NB4 (cell line): Measurements from ENCODE around the gene CTNNAL1.

Experiments
- DNase-seq: peaks from one replicate; pipeline ENCODE4 v3.0.0; 2010; ENCODE audit warnings: low read depth
- H3K4me3 ChIP-seq: one replicate; pipeline ENCODE4 v1.5.1; 2011; ENCODE audit warnings: mild to moderate bottlenecking, low read depth, low read length, moderate library complexity
- MYC ChIP-seq: IDR thresholded peaks from 2 replicates; pipeline ENCODE4 v1.6.1; 2011; ENCODE audit warnings: low read depth, low read length
- POLR2A ChIP-seq: IDR thresholded peaks from 2 replicates; pipeline ENCODE4 v1.6.1; 2011; ENCODE audit warnings: mild to moderate bottlenecking; ENCODE audit not compliant: insufficient read length; ENCODE audit errors: extremely low read depth
- TF ChIP-seq, protein P1 (sequence below): IDR thresholded peaks from 2 replicates; pipeline ENCODE4 v1.6.1; 2011; ENCODE audit warnings: low read depth, low read length
- TF ChIP-seq, protein P2 (sequence below): IDR thresholded peaks from one replicate; pipeline ENCODE4 v1.5.1; 2012; ENCODE audit warnings: low read depth, low read length

CTNNAL1 gene

DNA sequence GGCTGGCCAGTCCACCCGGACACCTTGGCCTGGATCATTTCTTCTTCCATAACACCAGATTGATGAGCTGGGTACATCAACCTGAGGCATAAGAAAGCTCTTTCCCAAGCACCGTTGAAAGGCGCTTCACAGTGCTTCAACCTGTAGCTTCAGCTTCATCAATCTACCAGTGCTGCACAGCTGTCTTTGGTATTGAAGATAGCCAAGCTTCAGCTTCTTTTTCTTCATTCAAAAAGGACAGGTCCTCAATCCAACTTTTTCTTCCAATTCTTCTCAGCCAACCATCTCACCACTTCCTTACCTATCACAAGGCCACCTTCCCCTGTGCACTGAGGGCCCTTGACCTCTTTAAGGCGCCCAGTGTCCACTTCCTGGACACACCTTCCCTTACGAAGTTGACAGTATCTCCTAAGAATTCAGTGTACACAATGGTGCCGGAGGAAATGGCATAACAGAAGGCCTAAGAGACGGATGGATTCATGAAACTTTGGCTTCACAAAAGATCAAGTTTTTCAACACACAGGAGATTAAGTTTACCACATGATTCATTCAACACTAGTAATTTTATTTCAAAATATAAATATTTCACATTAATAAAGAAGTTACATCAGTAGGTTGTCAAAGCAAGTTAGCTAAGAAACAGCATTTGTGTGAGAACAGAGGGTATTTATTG is 1.4 kb upstream of the CTNNAL1 start:
- DNase-seq: no peak

DNA sequence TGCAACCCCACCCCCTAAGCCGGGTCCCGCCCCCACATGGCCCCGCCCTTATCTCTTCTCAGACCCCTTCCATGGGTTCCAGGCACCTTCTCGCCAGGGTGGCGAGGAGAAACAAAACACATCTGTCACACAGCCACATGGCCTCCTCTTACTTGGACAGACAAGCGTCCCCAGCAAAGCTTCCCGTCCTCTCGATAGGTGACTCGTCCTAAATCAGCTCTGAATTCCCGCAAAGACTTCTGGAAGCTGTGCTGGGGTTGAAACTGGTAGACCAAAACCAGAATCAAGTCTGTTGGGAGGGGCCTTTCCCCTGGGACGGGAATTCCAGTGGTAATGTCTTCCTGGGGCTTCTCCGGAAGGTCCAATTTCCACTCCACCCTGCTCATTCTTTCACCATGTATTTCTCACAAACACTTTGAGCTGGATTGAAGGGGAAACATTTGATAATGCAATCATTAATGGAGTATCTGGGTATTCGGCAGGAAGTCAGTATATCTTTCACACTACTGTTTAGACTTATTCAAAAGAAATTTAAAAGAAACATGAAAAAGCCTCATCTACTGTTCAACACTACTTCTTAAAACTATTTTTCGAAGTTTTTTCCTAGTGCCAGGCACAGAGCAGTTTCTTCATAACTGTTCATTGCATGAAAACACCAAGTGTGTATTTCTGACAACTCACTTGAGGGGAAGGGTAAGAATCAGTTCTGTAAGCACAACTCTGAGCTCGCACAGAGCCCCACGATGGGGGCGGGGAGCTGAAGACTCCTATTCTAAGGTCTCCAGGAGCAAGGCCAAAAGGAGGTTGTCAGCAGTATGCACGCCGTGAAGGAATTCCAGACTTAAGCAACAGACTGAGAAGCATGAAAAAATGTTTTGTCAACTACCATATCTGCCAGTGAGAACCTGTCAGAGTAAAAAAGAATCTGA is 644 bp upstream of the CTNNAL1 start:
- peak overlapping the region; percentile 45 for H3K4me3 ChIP-seq
- peak; percentile 11 for DNase-seq
- no peak for TF ChIP-seq POLR2A
- TF ChIP-seq, protein P1, sequence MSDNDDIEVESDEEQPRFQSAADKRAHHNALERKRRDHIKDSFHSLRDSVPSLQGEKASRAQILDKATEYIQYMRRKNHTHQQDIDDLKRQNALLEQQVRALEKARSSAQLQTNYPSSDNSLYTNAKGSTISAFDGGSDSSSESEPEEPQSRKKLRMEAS: no peak
- TF ChIP-seq, protein P2, sequence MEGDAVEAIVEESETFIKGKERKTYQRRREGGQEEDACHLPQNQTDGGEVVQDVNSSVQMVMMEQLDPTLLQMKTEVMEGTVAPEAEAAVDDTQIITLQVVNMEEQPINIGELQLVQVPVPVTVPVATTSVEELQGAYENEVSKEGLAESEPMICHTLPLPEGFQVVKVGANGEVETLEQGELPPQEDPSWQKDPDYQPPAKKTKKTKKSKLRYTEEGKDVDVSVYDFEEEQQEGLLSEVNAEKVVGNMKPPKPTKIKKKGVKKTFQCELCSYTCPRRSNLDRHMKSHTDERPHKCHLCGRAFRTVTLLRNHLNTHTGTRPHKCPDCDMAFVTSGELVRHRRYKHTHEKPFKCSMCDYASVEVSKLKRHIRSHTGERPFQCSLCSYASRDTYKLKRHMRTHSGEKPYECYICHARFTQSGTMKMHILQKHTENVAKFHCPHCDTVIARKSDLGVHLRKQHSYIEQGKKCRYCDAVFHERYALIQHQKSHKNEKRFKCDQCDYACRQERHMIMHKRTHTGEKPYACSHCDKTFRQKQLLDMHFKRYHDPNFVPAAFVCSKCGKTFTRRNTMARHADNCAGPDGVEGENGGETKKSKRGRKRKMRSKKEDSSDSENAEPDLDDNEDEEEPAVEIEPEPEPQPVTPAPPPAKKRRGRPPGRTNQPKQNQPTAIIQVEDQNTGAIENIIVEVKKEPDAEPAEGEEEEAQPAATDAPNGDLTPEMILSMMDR: no peak
- TF ChIP-seq MYC: no peak

More for the DNA sequence above, 1.4 kb upstream of the CTNNAL1 start:
- TF ChIP-seq MYC (no peak), POLR2A (no peak)
- TF ChIP-seq, protein P1: no peak
- TF ChIP-seq, protein P2: no peak
- no peak overlapping the region for H3K4me3 ChIP-seq

DNA sequence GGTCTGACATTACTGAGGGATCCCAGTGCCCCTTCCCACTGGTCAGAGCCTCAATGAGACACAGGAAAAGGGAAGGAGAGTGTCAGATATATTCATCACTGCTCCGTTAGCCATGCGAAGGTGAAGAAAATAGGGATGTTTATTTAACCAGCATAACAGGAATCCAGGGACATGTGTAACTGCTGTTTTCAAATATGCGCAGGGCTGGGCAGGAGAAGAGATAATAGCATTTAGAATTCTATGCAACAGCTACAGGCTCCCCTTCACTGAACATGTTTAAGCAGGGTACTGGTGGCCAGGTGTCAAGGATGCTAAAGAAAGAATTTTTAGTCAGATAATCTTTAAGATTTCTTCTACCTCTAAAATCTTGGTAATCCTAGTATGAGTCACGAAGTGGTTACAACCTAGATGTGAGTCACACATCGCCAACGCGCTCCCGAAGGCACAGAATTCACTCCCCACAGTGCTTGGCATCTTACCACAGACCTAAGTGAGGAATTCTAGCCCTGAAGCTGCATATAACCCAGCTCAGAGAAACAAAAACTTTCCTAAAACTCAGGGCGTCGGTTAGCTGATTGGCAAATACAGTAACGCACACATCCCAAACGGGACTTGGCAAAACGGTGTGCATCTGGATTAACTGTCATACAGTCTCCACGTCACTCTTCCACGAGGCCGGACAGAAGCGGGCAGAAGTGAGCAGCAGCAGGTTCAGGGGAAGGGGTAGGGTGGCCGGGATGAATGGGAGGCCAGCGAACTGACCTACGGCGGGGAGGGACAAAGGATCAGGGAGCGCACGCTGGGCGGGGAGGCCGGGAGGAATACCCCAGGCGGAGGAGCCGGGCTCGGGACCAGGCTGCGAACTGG is 1.1 kb downstream of the CTNNAL1 start:
- TF ChIP-seq MYC: peak; percentile 12; the same call in 1 of the 2 replicates
- TF ChIP-seq, protein P2: no peak
- no peak for TF ChIP-seq POLR2A
- TF ChIP-seq, protein P1: no peak; the same call in 1 of the 2 replicates
- DNase-seq: peak; percentile 68
- peak overlapping the region; percentile 65 for H3K4me3 ChIP-seq

DNA sequence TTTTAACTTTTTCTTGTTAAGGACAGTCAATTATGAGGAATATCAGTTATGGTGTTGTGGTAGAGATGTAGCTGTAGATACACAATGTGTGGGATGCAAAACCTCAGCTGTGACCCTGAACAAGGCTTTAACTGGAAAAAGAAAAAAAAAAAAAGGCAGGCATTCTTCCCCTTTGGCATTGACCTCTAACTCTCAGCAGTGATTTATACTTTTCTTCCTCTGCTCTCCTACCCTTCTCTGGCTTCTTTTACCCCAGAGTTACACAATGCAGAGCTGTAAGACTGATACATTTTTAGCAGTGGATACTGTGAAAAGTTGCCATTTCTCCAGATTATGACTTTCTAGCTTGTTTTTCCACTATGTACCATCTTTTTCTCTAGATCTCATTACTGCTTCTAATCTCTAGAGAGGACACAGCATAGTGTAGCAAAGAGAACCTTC is 2.0 kb downstream of the CTNNAL1 start:
- no peak for DNase-seq
- TF ChIP-seq, protein P1: no peak
- TF ChIP-seq, protein P2: no peak
- TF ChIP-seq POLR2A (no peak), MYC (no peak)
- H3K4me3 ChIP-seq: no peak overlapping the region

DNA sequence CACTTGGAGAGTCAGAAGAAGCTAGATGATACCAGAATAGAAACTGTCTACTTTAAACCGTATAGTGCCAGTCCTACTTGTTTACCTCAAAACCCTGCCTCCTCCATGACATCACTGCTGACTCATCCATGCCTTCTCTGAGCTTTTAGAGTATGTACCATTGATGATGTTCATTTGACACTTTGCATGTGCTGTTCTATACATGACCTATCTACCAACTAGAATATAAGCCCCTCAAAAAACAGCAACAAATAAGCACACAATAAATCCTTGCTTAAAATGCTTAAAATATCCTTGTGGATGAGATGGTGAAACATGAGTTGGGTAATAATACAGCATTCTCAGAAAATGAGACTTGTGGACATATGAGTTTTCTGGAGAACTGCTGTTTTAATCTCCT is 2.6 kb downstream of the CTNNAL1 start:
- DNase-seq: peak; percentile 54
- no peak overlapping the region for H3K4me3 ChIP-seq

More for the DNA sequence above, 2.6 kb downstream of the CTNNAL1 start:
- TF ChIP-seq, protein P2: no peak
- TF ChIP-seq, protein P1: no peak
- no peak for TF ChIP-seq POLR2A
- TF ChIP-seq MYC: no peak
